ENCODE results near the gene SLC8A2.

Gene SLC8A2

DNA sequence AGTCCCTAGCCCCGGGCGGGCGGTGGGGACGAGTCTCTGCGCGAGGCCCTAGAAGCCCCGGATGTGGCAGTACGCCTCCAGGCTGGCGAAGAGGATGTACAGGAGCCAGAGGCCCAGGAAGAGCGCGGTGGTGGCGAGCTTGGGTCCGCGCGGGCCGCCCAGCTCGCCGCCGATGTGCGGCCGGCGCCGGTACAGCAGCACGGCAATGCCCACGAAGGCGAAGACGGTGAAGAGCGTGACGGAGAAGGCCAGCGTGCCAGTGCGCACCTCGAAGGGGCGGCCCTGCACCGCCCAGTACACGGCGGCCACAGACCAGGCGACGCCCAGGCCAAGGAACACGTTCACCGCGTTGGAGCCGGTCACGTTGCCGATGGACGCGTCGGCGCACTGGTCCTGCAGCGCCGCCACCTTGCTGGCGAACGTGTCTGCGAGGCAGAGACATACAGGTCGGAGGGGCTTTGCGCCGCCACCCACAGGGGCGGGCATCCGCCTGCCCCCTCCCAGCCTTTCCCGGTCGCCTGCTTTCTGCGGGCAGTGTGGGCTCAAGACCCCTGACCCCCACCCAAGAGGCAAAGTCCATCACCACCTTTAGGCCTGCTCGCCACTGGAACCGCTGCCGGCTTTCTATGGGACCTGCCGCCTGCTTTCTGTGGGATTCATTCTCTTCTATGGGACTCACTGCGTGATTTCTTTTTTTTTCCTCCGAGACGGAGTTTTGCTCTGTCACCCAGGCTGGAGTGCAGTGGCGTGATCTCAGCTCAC, 41.5 kb downstream of the SLC8A2 start:
- Histone ChIP-seq H3K4me2 (ENCODE audit: low read length) (peak overlapping the region; percentile 71), H3K36me3 (ENCODE audit: control insufficient read depth in 1 of 2, insufficient read depth in 2 of 2, low read length in 2 of 2) (no peaks in the 10 kb centered on the region), H3K27me3 (ENCODE audit: insufficient read depth, low read length) (peaks cover 17% of the 10 kb centered on the region), H3K9me3 (ENCODE audit: insufficient read depth, low read depth, low read length) (no peaks in the 10 kb centered on the region), H3K14ac (ENCODE audit: low read length) (no peak overlapping the region), H3K4me1 (ENCODE audit: control insufficient read depth in 1 of 2, insufficient read depth in 2 of 2, low read length in 2 of 2) (peaks cover 2 to 16% of the 10 kb centered on the region in 2 experiments), H3K23ac (ENCODE audit: low read length) (no peak overlapping the region), H3K79me1 (ENCODE audit: low read length) (no peaks in the 10 kb centered on the region), H3K79me2 (ENCODE audit: control insufficient read depth, insufficient read depth, low read length, poor library complexity) (no peaks in the 10 kb centered on the region), H4K12ac (ENCODE audit: low read depth, low read length) (no peak overlapping the region), H3K27ac (ENCODE audit: low read depth, low read length) (no peak overlapping the region), H4K8ac (ENCODE audit: low read depth, low read length) (no peak overlapping the region), H2BK5ac (ENCODE audit: low read depth, low read length, poor library complexity) (no peak overlapping the region), H3K4ac (ENCODE audit: low read depth, low read length) (no peak overlapping the region), H2AK5ac (ENCODE audit: low read length) (no peak overlapping the region), H3K4me3 (ENCODE audit: low read depth, low read length) (peak overlapping the region; percentile 54), H4K91ac (ENCODE audit: low read depth, low read length) (peak overlapping the region; percentile 4), H2BK12ac (ENCODE audit: low read length) (no peak overlapping the region), H2AFZ (ENCODE audit: insufficient read depth, low read length, poor library complexity) (peak overlapping the region; percentile 14), H3K18ac (ENCODE audit: low read length) (no peak overlapping the region), H2BK120ac (ENCODE audit: insufficient read depth, low read length, poor library complexity) (no peak overlapping the region), H3K9ac (ENCODE audit: low read length) (no peak overlapping the region)
- no CpG with 5 or more reads among the region's 69 CpGs for WGBS (ENCODE audit: extremely low coverage, insufficient coverage, insufficient read length)
- DNase-seq, result peak in 1 of 2 donors; percentile 47

DNA sequence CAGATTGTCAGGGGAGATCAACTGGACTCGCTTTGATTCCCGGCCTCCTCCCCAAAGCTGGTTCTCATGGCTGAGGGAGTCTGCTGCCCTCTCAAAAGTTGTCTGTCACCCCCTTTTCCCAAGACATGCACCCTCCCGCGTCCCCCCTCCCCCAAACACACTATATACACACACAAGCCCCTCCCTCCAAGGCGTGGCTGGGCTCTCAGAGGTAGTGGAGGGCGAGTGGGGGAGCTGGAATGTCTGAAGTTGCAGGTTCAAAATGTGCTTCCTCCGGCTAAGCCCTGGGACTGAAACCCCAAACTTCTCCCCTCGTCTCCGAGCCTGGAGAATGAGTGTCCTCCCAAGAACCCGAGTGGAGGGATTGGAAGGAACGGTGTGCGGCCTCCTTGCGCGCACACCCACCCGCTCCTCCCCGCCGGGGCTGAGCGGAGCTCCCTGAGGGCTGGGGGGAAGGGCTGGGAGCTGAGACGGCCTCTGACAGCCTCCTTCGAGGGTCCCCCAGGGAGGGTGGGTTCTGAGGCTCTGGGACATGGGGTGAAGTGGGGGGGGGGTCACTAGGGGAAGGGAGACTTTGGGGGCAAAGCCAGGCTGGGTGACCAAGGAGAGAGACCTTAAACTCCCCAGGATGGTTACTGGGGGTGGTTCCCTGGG, 42.4 kb downstream of the SLC8A2 start:
- Histone ChIP-seq H2BK120ac (ENCODE audit: insufficient read depth, low read length, poor library complexity) (no peak overlapping the region), H3K9ac (ENCODE audit: low read length) (no peak overlapping the region), H2AFZ (ENCODE audit: insufficient read depth, low read length, poor library complexity) (no peak overlapping the region), H3K4me1 (ENCODE audit: control insufficient read depth in 1 of 2, insufficient read depth in 2 of 2, low read length in 2 of 2) (peaks cover 2 to 16% of the 10 kb centered on the region in 2 experiments), H3K4ac (ENCODE audit: low read depth, low read length) (no peak overlapping the region), H2AK5ac (ENCODE audit: low read length) (no peak overlapping the region), H3K27ac (ENCODE audit: low read depth, low read length) (no peak overlapping the region), H3K4me2 (ENCODE audit: low read length) (no peak overlapping the region), H3K9me3 (ENCODE audit: insufficient read depth, low read depth, low read length) (no peaks in the 10 kb centered on the region), H4K91ac (ENCODE audit: low read depth, low read length) (no peak overlapping the region), H3K79me1 (ENCODE audit: low read length) (no peaks in the 10 kb centered on the region), H2BK12ac (ENCODE audit: low read length) (no peak overlapping the region), H4K8ac (ENCODE audit: low read depth, low read length) (no peak overlapping the region), H3K4me3 (ENCODE audit: low read depth, low read length) (no peak overlapping the region), H2BK5ac (ENCODE audit: low read depth, low read length, poor library complexity) (no peak overlapping the region), H3K18ac (ENCODE audit: low read length) (no peak overlapping the region), H3K27me3 (ENCODE audit: insufficient read depth, low read length) (peaks cover 17% of the 10 kb centered on the region), H3K36me3 (ENCODE audit: control insufficient read depth in 1 of 2, insufficient read depth in 2 of 2, low read length in 2 of 2) (no peaks in the 10 kb centered on the region), H3K79me2 (ENCODE audit: control insufficient read depth, insufficient read depth, low read length, poor library complexity) (no peaks in the 10 kb centered on the region), H4K12ac (ENCODE audit: low read depth, low read length) (no peak overlapping the region), H3K14ac (ENCODE audit: low read length) (no peak overlapping the region), H3K23ac (ENCODE audit: low read length) (no peak overlapping the region)
- no peak for DNase-seq
- no CpG with 5 or more reads among the region's 20 CpGs for WGBS (ENCODE audit: extremely low coverage, insufficient coverage, insufficient read length)

GRCh38 chr19:47428177-47428894, 43.4 kb downstream of the SLC8A2 start:
- no peak overlapping the region for H2BK12ac ChIP-seq (ENCODE audit: low read length)
- no peak overlapping the region for H2BK120ac ChIP-seq (ENCODE audit: insufficient read depth, low read length, poor library complexity)
- H3K4me1 ChIP-seq (ENCODE audit: control insufficient read depth in 1 of 2, insufficient read depth in 2 of 2, low read length in 2 of 2), result peaks cover 2 to 16% of the 10 kb centered on the region in 2 experiments
- no peak overlapping the region for H3K9ac ChIP-seq (ENCODE audit: low read length)
- no peak overlapping the region for H3K14ac ChIP-seq (ENCODE audit: low read length)
- H3K9me3 ChIP-seq (ENCODE audit: insufficient read depth, low read depth, low read length), result no peaks in the 10 kb centered on the region
- H3K27ac ChIP-seq (ENCODE audit: low read depth, low read length), result no peak overlapping the region
- peak; percentile 46 to 48 for DNase-seq
- peaks cover 17% of the 10 kb centered on the region for H3K27me3 ChIP-seq (ENCODE audit: insufficient read depth, low read length)
- no peak overlapping the region for H3K23ac ChIP-seq (ENCODE audit: low read length)
- H3K36me3 ChIP-seq (ENCODE audit: control insufficient read depth in 1 of 2, insufficient read depth in 2 of 2, low read length in 2 of 2), result no peaks in the 10 kb centered on the region
- no peaks in the 10 kb centered on the region for H3K79me2 ChIP-seq (ENCODE audit: control insufficient read depth, insufficient read depth, low read length, poor library complexity)
- peak overlapping the region; percentile 25 for H3K4me2 ChIP-seq (ENCODE audit: low read length)
- no peak overlapping the region for H2AK5ac ChIP-seq (ENCODE audit: low read length)
- H3K18ac ChIP-seq (ENCODE audit: low read length), result no peak overlapping the region
- H2AFZ ChIP-seq (ENCODE audit: insufficient read depth, low read length, poor library complexity), result no peak overlapping the region
- H3K4ac ChIP-seq (ENCODE audit: low read depth, low read length), result no peak overlapping the region
- WGBS (ENCODE audit: extremely low coverage, insufficient coverage, insufficient read length), result no CpG with 5 or more reads among the region's 27 CpGs
- no peak overlapping the region for H4K91ac ChIP-seq (ENCODE audit: low read depth, low read length)
- H4K12ac ChIP-seq (ENCODE audit: low read depth, low read length), result no peak overlapping the region
- H3K79me1 ChIP-seq (ENCODE audit: low read length), result no peaks in the 10 kb centered on the region
- no peak overlapping the region for H2BK5ac ChIP-seq (ENCODE audit: low read depth, low read length, poor library complexity)
- H4K8ac ChIP-seq (ENCODE audit: low read depth, low read length), result no peak overlapping the region
- H3K4me3 ChIP-seq (ENCODE audit: low read depth, low read length), result no peak overlapping the region

DNA sequence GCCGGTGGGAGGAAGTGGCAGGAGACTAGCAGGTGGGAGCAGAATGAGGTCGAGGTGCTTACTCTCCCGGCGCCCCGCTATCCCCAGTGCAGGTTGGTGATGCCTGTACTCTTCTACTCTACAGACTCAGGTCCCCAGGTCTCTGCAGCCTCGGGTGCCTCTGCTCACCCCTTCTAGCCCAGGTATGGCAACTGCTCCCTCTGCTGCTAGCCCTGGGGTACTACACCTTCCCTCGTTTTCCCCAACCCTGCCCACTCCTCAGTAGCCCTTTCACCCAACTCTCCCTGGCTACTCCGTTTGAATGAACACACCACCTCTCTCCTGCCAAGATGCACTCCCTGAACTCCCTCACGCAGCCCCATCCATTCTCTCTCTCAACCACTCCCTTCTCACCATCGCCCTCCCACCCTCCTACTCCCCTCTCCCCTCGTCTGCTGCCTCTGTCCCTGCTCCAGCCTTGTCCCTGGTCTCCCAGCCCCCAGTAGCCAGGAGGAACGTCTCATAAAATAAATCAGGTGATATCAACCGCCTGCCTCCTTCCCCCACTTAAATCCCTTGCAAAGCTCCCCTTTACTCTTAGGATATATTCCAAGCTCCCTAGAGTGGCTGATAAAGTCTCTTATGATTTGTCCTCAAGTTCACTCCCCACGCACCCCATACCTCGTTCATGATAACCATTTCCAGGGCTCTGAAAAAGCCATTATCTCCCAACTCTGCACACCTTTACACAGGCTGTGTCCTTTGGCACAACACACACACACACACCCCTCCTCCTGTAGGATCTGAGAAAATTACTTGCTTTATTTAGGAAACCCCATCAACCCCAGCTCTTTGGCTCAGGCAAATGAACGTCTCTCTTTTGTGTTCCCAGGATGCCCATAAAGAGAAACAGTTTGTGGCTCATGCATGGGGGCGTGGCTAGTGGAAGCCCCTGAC, 44.2 kb downstream of the SLC8A2 start:
- peak in 1 of 2 donors; percentile 69 for DNase-seq
- H3K4me2 ChIP-seq (ENCODE audit: low read length), result peak overlapping the region; percentile 25
- H3K27ac ChIP-seq (ENCODE audit: low read depth, low read length), result no peak overlapping the region
- no peak overlapping the region for H4K91ac ChIP-seq (ENCODE audit: low read depth, low read length)
- no peak overlapping the region for H3K4me3 ChIP-seq (ENCODE audit: low read depth, low read length)
- H3K9ac ChIP-seq (ENCODE audit: low read length), result no peak overlapping the region
- no peak overlapping the region for H4K8ac ChIP-seq (ENCODE audit: low read depth, low read length)
- H3K79me1 ChIP-seq (ENCODE audit: low read length), result no peaks in the 10 kb centered on the region
- no peak overlapping the region for H2BK120ac ChIP-seq (ENCODE audit: insufficient read depth, low read length, poor library complexity)
- H3K18ac ChIP-seq (ENCODE audit: low read length), result no peak overlapping the region
- no peak overlapping the region for H2AK5ac ChIP-seq (ENCODE audit: low read length)
- no peak overlapping the region for H2BK5ac ChIP-seq (ENCODE audit: low read depth, low read length, poor library complexity)
- no peaks in the 10 kb centered on the region for H3K9me3 ChIP-seq (ENCODE audit: insufficient read depth, low read depth, low read length)
- peaks cover 2 to 16% of the 10 kb centered on the region in 2 experiments for H3K4me1 ChIP-seq (ENCODE audit: control insufficient read depth in 1 of 2, insufficient read depth in 2 of 2, low read length in 2 of 2)
- WGBS (ENCODE audit: extremely low coverage, insufficient coverage, insufficient read length), result no CpG with 5 or more reads among the region's 17 CpGs
- no peak overlapping the region for H3K14ac ChIP-seq (ENCODE audit: low read length)
- H3K23ac ChIP-seq (ENCODE audit: low read length), result no peak overlapping the region
- no peak overlapping the region for H2BK12ac ChIP-seq (ENCODE audit: low read length)
- no peak overlapping the region for H2AFZ ChIP-seq (ENCODE audit: insufficient read depth, low read length, poor library complexity)
- H3K4ac ChIP-seq (ENCODE audit: low read depth, low read length), result no peak overlapping the region
- no peaks in the 10 kb centered on the region for H3K79me2 ChIP-seq (ENCODE audit: control insufficient read depth, insufficient read depth, low read length, poor library complexity)
- H4K12ac ChIP-seq (ENCODE audit: low read depth, low read length), result no peak overlapping the region
- H3K27me3 ChIP-seq (ENCODE audit: insufficient read depth, low read length), result peaks cover 22% of the 10 kb centered on the region
- no peaks in the 10 kb centered on the region for H3K36me3 ChIP-seq (ENCODE audit: control insufficient read depth in 1 of 2, insufficient read depth in 2 of 2, low read length in 2 of 2)
